OCI-LY1 (cell line): ENCODE results near the gene MAST3.

Source experiments
- CTCF ChIP-seq: fragments of 200-600 bp; sonication (generic), shearing (Covaris generic); IDR thresholded peaks from 2 replicates; pipeline ENCODE4 v1.5.1; 2017; ENCODE audit warnings: mild to moderate bottlenecking, antibody characterized with exemption, low read length, moderate library complexity, mixed read lengths
- EZH2 ChIP-seq: fragments of 200-600 bp; sonication (generic), shearing (Covaris generic); IDR thresholded peaks from 2 replicates; pipeline ENCODE4 v1.8.0; 2017; ENCODE audit warnings: borderline replicate concordance, mixed run types, mild to moderate bottlenecking, antibody characterized with exemption, low read length, moderate library complexity, mixed read lengths

GRCh38 chr19:18164072-18164471, 66.5 kb downstream of the MAST3 start:
- TF ChIP-seq CTCF: no peak
- no peak for TF ChIP-seq EZH2
